Mammary epithelial cell (primary cell): ENCODE data around the gene RAPH1.

Source experiments
- EZH2 ChIP-seq: IDR thresholded peaks from 2 replicates; pipeline ENCODE4 v1.6.1; 2012; ENCODE audit warnings: low read length, inconsistent platforms, borderline replicate concordance
- TF ChIP-seq, protein P1 (sequence below), 2 donors: IDR thresholded peaks in 1 of 2; conservative IDR thresholded peaks in 1 of 2; 2 replicates each; pipeline ENCODE4 v1.5.1; 2011 to 2012; ENCODE audit warnings: inconsistent platforms in 2 of 2, low read length in 2 of 2, mild to moderate bottlenecking in 2 of 2, control low read depth in 1 of 2, low read depth in 1 of 2; ENCODE audit not compliant: insufficient read depth in 1 of 2; ENCODE audit errors: extremely low read depth in 1 of 2

- TF ChIP-seq, protein P1, sequence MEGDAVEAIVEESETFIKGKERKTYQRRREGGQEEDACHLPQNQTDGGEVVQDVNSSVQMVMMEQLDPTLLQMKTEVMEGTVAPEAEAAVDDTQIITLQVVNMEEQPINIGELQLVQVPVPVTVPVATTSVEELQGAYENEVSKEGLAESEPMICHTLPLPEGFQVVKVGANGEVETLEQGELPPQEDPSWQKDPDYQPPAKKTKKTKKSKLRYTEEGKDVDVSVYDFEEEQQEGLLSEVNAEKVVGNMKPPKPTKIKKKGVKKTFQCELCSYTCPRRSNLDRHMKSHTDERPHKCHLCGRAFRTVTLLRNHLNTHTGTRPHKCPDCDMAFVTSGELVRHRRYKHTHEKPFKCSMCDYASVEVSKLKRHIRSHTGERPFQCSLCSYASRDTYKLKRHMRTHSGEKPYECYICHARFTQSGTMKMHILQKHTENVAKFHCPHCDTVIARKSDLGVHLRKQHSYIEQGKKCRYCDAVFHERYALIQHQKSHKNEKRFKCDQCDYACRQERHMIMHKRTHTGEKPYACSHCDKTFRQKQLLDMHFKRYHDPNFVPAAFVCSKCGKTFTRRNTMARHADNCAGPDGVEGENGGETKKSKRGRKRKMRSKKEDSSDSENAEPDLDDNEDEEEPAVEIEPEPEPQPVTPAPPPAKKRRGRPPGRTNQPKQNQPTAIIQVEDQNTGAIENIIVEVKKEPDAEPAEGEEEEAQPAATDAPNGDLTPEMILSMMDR (conservative IDR thresholded peaks at IDR 0.05 in 1 of 2, IDR thresholded peaks at IDR 0.05 in 1 of 2; ENCODE audit: extremely low read depth in 1 of 2, insufficient read depth in 1 of 2, low read depth in 1 of 2, low read length in 2 of 2): peak; percentile 27 to 42
- TF ChIP-seq EZH2: no peak
Measured at GRCh38 chr2:203396667-203397066, 138.4 kb downstream of the RAPH1 start.
